ENCODE measurements around the gene VSIR. TPM values are rescaled to one million over a fixed set of nuclear protein-coding genes. Genes with fewer than 3 reads are reported as not detected.

The VSIR gene
- total and polyA plus RNA-seq, 10 of the 15 experiments (the other 5 are each of a cell fraction or from before 2014, with no cell fraction given): 0.19 to 12.5 (median 6.7) TPM

DNA sequence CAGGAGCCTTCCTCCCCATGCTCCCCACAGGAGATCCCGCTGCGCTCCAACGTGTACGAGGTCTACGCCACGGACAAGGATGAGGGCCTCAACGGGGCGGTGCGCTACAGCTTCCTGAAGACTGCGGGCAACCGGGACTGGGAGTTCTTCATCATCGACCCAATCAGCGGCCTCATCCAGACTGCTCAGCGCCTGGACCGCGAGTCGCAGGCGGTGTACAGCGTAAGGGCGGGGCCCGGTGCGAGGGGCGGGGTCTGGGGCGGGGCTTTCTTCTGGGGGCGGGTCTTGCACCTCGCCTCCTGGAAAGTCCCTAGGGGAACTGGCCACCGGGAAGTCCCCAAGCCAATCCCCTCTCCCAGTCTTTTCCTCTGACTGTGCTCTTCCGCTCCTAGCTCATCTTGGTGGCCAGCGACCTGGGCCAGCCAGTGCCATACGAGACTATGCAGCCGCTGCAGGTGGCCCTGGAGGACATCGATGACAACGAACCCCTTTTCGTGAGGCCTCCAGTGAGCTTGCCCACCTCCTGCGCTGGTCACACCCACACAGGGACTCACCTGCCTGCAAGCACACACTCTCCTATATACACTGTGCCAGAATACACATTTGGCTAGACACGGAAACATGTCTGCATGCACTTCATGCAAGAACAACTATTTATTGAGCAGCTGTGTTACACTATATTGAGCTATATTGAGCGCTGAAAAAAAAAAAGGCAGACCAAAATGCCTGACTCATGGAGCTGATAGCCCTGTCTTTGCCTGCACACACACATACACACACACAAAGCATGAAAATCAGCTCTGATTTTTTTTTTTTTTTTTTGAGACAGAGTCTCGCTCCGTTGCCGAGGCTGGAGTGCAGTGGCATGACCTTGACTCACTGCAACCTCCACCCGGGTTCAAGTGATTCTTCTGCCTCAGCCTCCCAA lies 32.7 kb upstream of the VSIR start (continued):
- no peak for TF ChIP-seq JUNB (IDR thresholded peaks at IDR 0.05)
- no peak for TF ChIP-seq NBN (IDR thresholded peaks at IDR 0.05)
- no peak for TF ChIP-seq ZNF384 (IDR thresholded peaks at IDR 0.05; ENCODE audit: borderline replicate concordance, low read depth, low read length)
- TF ChIP-seq, protein P1, sequence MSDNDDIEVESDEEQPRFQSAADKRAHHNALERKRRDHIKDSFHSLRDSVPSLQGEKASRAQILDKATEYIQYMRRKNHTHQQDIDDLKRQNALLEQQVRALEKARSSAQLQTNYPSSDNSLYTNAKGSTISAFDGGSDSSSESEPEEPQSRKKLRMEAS (IDR thresholded peaks at IDR 0.05; ENCODE audit: low read depth, low read length): no peak
- TF ChIP-seq HDAC6 (IDR thresholded peaks at IDR 0.05; ENCODE audit: unreplicated experiment): no peak
- TF ChIP-seq ZZZ3 (IDR thresholded peaks at IDR 0.05; ENCODE audit: control insufficient read depth, insufficient read length, low read depth): no peak

DNA sequence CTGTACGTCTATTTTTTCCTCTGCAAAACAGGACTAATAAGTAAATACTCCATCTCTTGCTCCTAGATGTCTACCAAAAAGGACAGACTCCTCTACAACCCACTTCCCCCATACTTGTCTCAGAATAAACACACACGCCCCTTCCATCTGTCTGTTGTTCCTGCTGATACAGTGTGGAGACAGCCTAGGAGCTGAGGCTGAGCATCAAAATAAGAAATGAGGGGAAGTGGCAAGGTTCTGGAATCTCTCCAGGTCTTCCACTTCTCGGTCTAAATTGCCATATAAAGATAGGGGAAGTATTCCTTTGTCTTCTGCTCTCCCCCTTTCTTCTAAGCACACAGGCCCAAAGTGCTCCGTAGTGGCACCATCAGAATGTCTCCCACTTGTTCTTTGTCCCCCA lies 30.8 kb upstream of the VSIR start:
- RAD21 ChIA-PET (ENCODE audit: unreplicated experiment): no interaction called here

More for the DNA sequence above, 30.8 kb upstream of the VSIR start:
- CTCF ChIA-PET: interaction anchor here (1.1 kb wide), 1 partner anchor 106 kb away, joined by 4 read pairs; no protein-coding TSS in a partner anchor
- Histone ChIP-seq H3K79me2 (ENCODE audit: control insufficient read depth, insufficient read depth, low read length) (no peaks in the 10 kb centered on the region), H3K36me3 (ENCODE audit: control insufficient read depth in 2 of 2, insufficient read depth in 2 of 2, low read length in 1 of 2) (no peaks in the 10 kb centered on the region), H3K9me3 (replicated peaks; ENCODE audit: control insufficient read depth, insufficient read depth, low read length) (no peaks in the 10 kb centered on the region), H2AFZ (ENCODE audit: control insufficient read depth, low read depth, low read length) (no peak overlapping the region), H3K27ac (ENCODE audit: control insufficient read depth, insufficient read depth) (no peak overlapping the region), H3K27me3 (replicated peaks in 1 of 2; ENCODE audit: control insufficient read depth in 2 of 2, insufficient read depth in 2 of 2, low read length in 1 of 2) (no peaks in the 10 kb centered on the region), H3K4me1 (ENCODE audit: control insufficient read depth, insufficient read depth, low read length) (peaks cover 14% of the 10 kb centered on the region), H4K20me1 (ENCODE audit: control insufficient read depth, insufficient read depth) (no peaks in the 10 kb centered on the region), H3K4me2 (ENCODE audit: control insufficient read depth, insufficient read depth) (no peak overlapping the region), H3K4me3 (no peak overlapping the region), H3K9ac (ENCODE audit: control insufficient read depth, insufficient read depth, low read length) (no peak overlapping the region)
- ATAC-seq (no peak), DNase-seq (ENCODE audit: low read depth, low spot score) (no peak), FAIRE-seq (no peak)
- 8% methylated on average over 4 of the region's 4 CpGs for WGBS (ENCODE audit: insufficient coverage, insufficient replicate concordance, low lambda C conversion rate, missing lambda C conversion rate)
- SMC1A ChIA-PET (ENCODE audit: uncharacterized antibody, unreplicated experiment): no interaction called here
- in situ Hi-C loops (cut with MboI): no loop called here
- no TSS peak for BruUV-seq (replicated peaks)
- POLR2A ChIA-PET: no interaction called here
- TF ChIP-seq ZNF622 (IDR thresholded peaks at IDR 0.05) (no peak), CHD1 (IDR thresholded peaks at IDR 0.05; ENCODE audit: low read depth, low read length) (no peak), TARDBP (IDR thresholded peaks at IDR 0.05; ENCODE audit: borderline replicate concordance) (no peak), SIX5 (IDR thresholded peaks at IDR 0.05; ENCODE audit: low read depth, low read length, severe bottlenecking) (no peak)
- TF ChIP-seq, protein P2, sequence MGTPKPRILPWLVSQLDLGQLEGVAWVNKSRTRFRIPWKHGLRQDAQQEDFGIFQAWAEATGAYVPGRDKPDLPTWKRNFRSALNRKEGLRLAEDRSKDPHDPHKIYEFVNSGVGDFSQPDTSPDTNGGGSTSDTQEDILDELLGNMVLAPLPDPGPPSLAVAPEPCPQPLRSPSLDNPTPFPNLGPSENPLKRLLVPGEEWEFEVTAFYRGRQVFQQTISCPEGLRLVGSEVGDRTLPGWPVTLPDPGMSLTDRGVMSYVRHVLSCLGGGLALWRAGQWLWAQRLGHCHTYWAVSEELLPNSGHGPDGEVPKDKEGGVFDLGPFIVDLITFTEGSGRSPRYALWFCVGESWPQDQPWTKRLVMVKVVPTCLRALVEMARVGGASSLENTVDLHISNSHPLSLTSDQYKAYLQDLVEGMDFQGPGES (IDR thresholded peaks at IDR 0.05): no peak
- intact Hi-C loops (cut with micrococcal nuclease; ENCODE audit: unreplicated experiment): no loop called here
